ENCODE measurements around the gene CRYBG1. TPM values are rescaled to one million over a fixed set of nuclear protein-coding genes. Genes with fewer than 3 reads are reported as not detected.

Gene CRYBG1
- total RNA-seq, 4 donors from 2014 or later: 14.9 to 36.9 (median 20.7) TPM

DNA sequence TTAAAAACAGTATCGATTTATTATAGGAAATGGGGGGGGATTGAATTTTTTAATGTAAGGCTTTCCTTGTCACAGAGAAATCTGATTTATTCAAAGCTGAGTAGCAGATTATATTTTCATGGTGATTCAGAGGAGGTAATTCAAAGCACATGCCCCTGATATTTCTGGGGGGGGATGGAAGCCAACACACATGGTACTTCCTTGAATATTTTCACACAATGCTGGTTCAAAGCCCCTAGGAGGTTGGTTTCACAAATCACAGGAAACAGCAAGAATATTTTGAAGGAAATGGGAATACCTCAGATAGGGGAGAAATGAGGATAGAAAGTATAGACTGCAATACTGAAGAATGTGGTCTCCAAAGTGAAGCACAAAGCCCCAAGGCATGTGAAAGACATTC lies 170.0 kb downstream of the CRYBG1 start:
- ATAC-seq (ENCODE audit: low FRiP score): no peak
- TF ChIP-seq, protein P1, sequence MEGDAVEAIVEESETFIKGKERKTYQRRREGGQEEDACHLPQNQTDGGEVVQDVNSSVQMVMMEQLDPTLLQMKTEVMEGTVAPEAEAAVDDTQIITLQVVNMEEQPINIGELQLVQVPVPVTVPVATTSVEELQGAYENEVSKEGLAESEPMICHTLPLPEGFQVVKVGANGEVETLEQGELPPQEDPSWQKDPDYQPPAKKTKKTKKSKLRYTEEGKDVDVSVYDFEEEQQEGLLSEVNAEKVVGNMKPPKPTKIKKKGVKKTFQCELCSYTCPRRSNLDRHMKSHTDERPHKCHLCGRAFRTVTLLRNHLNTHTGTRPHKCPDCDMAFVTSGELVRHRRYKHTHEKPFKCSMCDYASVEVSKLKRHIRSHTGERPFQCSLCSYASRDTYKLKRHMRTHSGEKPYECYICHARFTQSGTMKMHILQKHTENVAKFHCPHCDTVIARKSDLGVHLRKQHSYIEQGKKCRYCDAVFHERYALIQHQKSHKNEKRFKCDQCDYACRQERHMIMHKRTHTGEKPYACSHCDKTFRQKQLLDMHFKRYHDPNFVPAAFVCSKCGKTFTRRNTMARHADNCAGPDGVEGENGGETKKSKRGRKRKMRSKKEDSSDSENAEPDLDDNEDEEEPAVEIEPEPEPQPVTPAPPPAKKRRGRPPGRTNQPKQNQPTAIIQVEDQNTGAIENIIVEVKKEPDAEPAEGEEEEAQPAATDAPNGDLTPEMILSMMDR (IDR thresholded peaks at IDR 0.05): no peak
- DNase-seq (ENCODE audit: low spot score): no peak

GRCh38 chr6:106533054-106533453 lies 172.5 kb downstream of the CRYBG1 start:
- ATAC-seq (ENCODE audit: low FRiP score): no peak
- no peak for DNase-seq (ENCODE audit: low spot score)
- TF ChIP-seq, protein P1 (IDR thresholded peaks at IDR 0.05): no peak

- ATAC-seq (ENCODE audit: low FRiP score) (no peak), DNase-seq (ENCODE audit: low spot score) (no peak)
- TF ChIP-seq, protein P1 (IDR thresholded peaks at IDR 0.05): no peak
Observed at GRCh38 chr6:106534004-106534403, 173.5 kb downstream of the CRYBG1 start.

- no peak for ATAC-seq (ENCODE audit: low FRiP score)
- TF ChIP-seq, protein P1 (IDR thresholded peaks at IDR 0.05): no peak
- no peak for DNase-seq (ENCODE audit: low spot score)
Observed at GRCh38 chr6:106534564-106534982, 174.1 kb downstream of the CRYBG1 start.

DNA sequence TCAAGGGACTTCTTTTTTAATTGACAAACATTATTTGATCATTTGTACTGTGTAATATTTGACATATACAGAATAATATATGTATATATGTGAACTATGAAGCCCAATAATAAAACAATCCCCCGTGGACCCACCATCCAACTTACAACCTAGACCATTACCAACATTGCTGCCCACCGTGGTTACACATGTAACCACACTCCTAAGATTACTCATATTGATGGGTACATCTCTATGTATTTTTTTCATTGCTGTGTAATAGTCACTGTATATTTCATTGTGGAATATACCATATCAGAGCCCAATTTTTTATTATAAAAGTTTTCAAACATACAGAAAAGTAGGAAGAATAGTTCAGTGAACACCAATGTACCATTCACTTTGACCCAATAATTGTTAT lies 174.5 kb downstream of the CRYBG1 start:
- TF ChIP-seq, protein P1 (IDR thresholded peaks at IDR 0.05): no peak
- DNase-seq (ENCODE audit: low spot score) (no peak), ATAC-seq (ENCODE audit: low FRiP score) (no peak)

DNA sequence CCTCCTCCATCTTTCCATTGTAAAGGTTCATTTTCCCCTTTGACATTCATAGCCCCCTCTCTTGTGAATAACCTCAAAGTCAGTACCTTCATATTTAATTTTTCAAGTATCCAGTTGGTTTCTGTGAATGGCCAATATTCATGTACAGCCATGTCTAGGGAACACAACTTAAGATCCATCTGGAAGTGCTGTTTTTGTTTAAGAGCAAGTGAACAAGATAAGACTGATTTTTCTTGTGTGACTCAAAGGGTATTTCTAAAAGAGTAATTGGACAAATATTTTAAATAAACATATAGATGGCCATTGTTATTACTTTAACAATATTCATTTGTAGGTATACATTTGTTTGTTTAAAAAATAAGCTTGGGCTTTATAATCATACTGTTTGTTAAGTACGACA lies 175.8 kb downstream of the CRYBG1 start:
- DNase-seq (ENCODE audit: low spot score) (no peak), ATAC-seq (ENCODE audit: low FRiP score) (no peak)
- TF ChIP-seq, protein P1 (IDR thresholded peaks at IDR 0.05): no peak

DNA sequence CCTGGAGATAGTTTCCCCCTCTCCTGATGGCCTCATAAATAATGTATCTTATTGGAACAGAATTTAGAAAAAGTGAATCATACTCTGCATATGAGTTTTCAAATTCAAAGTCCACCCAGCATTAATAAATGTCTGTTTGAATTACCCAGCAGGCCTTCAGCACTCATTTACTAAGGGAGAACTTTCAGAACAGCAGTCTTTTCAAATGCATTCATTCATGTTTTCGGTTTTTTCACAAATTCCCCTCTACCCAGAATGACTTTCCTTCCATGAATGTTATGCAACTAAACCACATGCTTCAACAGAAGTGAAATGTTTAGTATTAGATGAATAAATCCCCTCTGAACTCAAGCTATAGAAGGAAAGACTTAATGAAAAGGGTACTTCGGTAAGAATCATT lies 176.3 kb downstream of the CRYBG1 start:
- ATAC-seq (ENCODE audit: low FRiP score) (no peak), DNase-seq (ENCODE audit: low spot score) (no peak)
- TF ChIP-seq, protein P1 (IDR thresholded peaks at IDR 0.05): no peak

All from omental fat pad (tissue), 4 donors.